ENCODE measurements around the gene TMEM131. TPM values are rescaled to one million over a fixed set of nuclear protein-coding genes. Genes with fewer than 3 reads are reported as not detected.

The TMEM131 gene
- total and polyA plus RNA-seq, 2 of the 8 experiments (the other 6 are each of a cell fraction or from before 2014, with no cell fraction given): 9.7 to 22.9 TPM

- TF ChIP-seq NANOG (IDR thresholded peaks at IDR 0.05; ENCODE audit: insufficient read depth, low read depth, low read length, poor library complexity, severe bottlenecking): no peak
- no peak for TF ChIP-seq SIN3A (conservative IDR thresholded peaks at IDR 0.05 in 1 of 2, IDR thresholded peaks at IDR 0.05 in 1 of 2; ENCODE audit: low read depth in 1 of 2, low read length in 2 of 2)
- no peak for TF ChIP-seq CBX5 (IDR thresholded peaks at IDR 0.05; ENCODE audit: low read depth, low read length)
- no peak for TF ChIP-seq SP4 (IDR thresholded peaks at IDR 0.05; ENCODE audit: low read length)
- TF ChIP-seq SUZ12 (IDR thresholded peaks at IDR 0.05; ENCODE audit: low read length): no peak
- TF ChIP-seq NRF1 (IDR thresholded peaks at IDR 0.05; ENCODE audit: low read depth, low read length): no peak
- TF ChIP-seq CREB1 (IDR thresholded peaks at IDR 0.05): no peak
- TF ChIP-seq EZH2 (IDR thresholded peaks at IDR 0.05; ENCODE audit: low read depth, low read length, severe bottlenecking): no peak
- TF ChIP-seq FOSL1 (IDR thresholded peaks at IDR 0.05; ENCODE audit: insufficient read depth, low read depth, low read length): no peak
- TF ChIP-seq RNF2 (IDR thresholded peaks at IDR 0.05; ENCODE audit: borderline replicate concordance, low read depth, low read length, missing control alignments, poor library complexity, severe bottlenecking): no peak
- no peak for TF ChIP-seq RAD21 (IDR thresholded peaks at IDR 0.05 in 1 of 2, conservative IDR thresholded peaks at IDR 0.05 in 1 of 2; ENCODE audit: low read depth in 2 of 2, low read length in 2 of 2)
- no peak for TF ChIP-seq GABPA (IDR thresholded peaks at IDR 0.05; ENCODE audit: borderline replicate concordance, insufficient read depth, low read length)
Observed at GRCh38 chr2:97963079-97963406, 32.7 kb downstream of the TMEM131 start (continued).

Data from H1 (cell line).